HG03045 (cell line): ENCODE results near the gene CENPF.
"Not testable (repeated sequence)": the region's sequence is repeated elsewhere in the genome, so short reads cannot be mapped to it uniquely, and the experiment has no call there.

Experiments used
- ATAC-seq: cut with Tn5 transposase; IDR thresholded peaks from one replicate; pipeline ENCODE4 v1.9.1; 2021; ENCODE audit warnings: mild to moderate bottlenecking, moderate library complexity; ENCODE audit not compliant: unreplicated experiment

Gene CENPF

GRCh38 chr1:214582289-214582891 is 20.6 kb upstream of the CENPF start:
- ATAC-seq: no peak

GRCh38 chr1:214583113-214583512 is 19.9 kb upstream of the CENPF start:
- ATAC-seq: no peak

GRCh38 chr1:214583824-214584554 is 19.0 kb upstream of the CENPF start:
- no peak for ATAC-seq

- no peak for ATAC-seq
Measured at GRCh38 chr1:214584805-214585766, 17.9 kb upstream of the CENPF start.

- no peak for ATAC-seq
Measured at GRCh38 chr1:214586621-214587020, 16.4 kb upstream of the CENPF start.

- no peak for ATAC-seq
Measured at GRCh38 chr1:214587165-214587564, 15.8 kb upstream of the CENPF start.

- no peak for ATAC-seq
Measured at GRCh38 chr1:214588963-214589597, 13.9 kb upstream of the CENPF start.

- ATAC-seq: no peak
Measured at GRCh38 chr1:214590696-214591095, 12.3 kb upstream of the CENPF start.

- not testable (repeated sequence) for ATAC-seq
Measured at GRCh38 chr1:214591918-214592317, 11.1 kb upstream of the CENPF start.

- no peak for ATAC-seq
Measured at GRCh38 chr1:214593158-214593557, 9.8 kb upstream of the CENPF start.

GRCh38 chr1:214603819-214604252 is 841 bp downstream of the CENPF start:
- no peak for ATAC-seq

- ATAC-seq: no peak
Measured at GRCh38 chr1:214604523-214604922, 1.5 kb downstream of the CENPF start.

- not testable (repeated sequence) for ATAC-seq
Measured at GRCh38 chr1:214605484-214605883, 2.5 kb downstream of the CENPF start.

- not testable (repeated sequence) for ATAC-seq
Measured at GRCh38 chr1:214605933-214606925, 3.2 kb downstream of the CENPF start.

- ATAC-seq: not testable (repeated sequence)
Measured at GRCh38 chr1:214607492-214608215, 4.7 kb downstream of the CENPF start.

GRCh38 chr1:214608216-214608783 is 5.3 kb downstream of the CENPF start:
- ATAC-seq: not testable (repeated sequence)

GRCh38 chr1:214608817-214609216 is 5.8 kb downstream of the CENPF start:
- ATAC-seq: not testable (repeated sequence)

- no peak for ATAC-seq
Measured at GRCh38 chr1:214609692-214610091, 6.7 kb downstream of the CENPF start.

GRCh38 chr1:214610136-214610535 is 7.1 kb downstream of the CENPF start:
- ATAC-seq: not testable (repeated sequence)
